K562 (cell line): Measurements from ENCODE around the gene RFC5. TPM values are rescaled to one million over a fixed set of nuclear protein-coding genes. Genes with fewer than 3 reads are reported as not detected.
A peak's percentile ranks its signal among the peaks of the same experiment; 100 is the strongest.

ENCODE experiments used
- ETS2 ChIP-seq: IDR thresholded peaks from 2 replicates; pipeline ENCODE4 v1.6.1; 2016; ENCODE audit warnings: borderline replicate concordance, missing genetic modification characterization, mild to moderate bottlenecking, moderate library complexity, missing compliant biosample characterization; ENCODE audit not compliant: poor library complexity, severe bottlenecking
- ETV6 ChIP-seq, 3 experiments: fragments of 150-350 bp in 1 of 3; sonication (generic) in 1 of 3; formaldehyde crosslinking in 1 of 3; IDR thresholded peaks; 2 replicates each; pipeline versions ENCODE4 v1.6.1 to v1.8.0; 2014 to 2022; ENCODE audit warnings: borderline replicate concordance in 2 of 3, low read depth in 2 of 3, antibody characterized with exemption in 1 of 3, low read length in 1 of 3, mild to moderate bottlenecking in 1 of 3, missing genetic modification reagents in 1 of 3
- KLF1 ChIP-seq: fragments of 450-650 bp; IDR thresholded peaks from 2 replicates; pipeline ENCODE4 v1.6.1; 2016; ENCODE audit warnings: missing genetic modification characterization, missing compliant biosample characterization
- ZNF445 ChIP-seq: fragments of 250-450 bp; sonication (Bioruptor Pico); IDR thresholded peaks from 2 replicates; pipeline ENCODE4 v1.4.0; 2020; ENCODE audit warnings: low read depth, mild to moderate bottlenecking, moderate library complexity
- polyA plus RNA-seq, 8 experiments: library from polyadenylated mRNA; depleted of rRNA in 4 of 8; stranded (reverse) in 5 of 8; unstranded in 3 of 8; fragments of >200 nt; fragmentation: Nextera tagmentation in 2 of 8; fragmentation: Illumina TruSeq in 1 of 8; extraction: Ambion mirVana in 2 of 8; extraction: Trizol in 1 of 8; gene quantifications; 2 replicates each; pipeline versions ENCODE4 v1.2.1 to v1.2.3, GENCODE V29; 2011 to 2014; ENCODE audit warnings: inconsistent platforms in 1 of 8, missing spikeins in 1 of 8
- total RNA-seq, 7 experiments: library from RNA; depleted of rRNA in 6 of 7; stranded (reverse); fragments of >200 nt in 6 of 7; fragmentation: Illumina TruSeq in 2 of 7; extraction: Trizol in 2 of 7; gene quantifications; 2 replicates each; pipeline versions ENCODE4 v1.2.1 to v1.2.3, GENCODE V29; 2011 to 2021; ENCODE audit warnings: low replicate concordance in 1 of 7
- TF ChIP-seq, protein P1 (sequence below), 2 experiments: fragments of 450-650 bp in 1 of 2; sonication (generic) in 1 of 2; formaldehyde crosslinking in 1 of 2; IDR thresholded peaks; 2 replicates each; pipeline versions ENCODE4 v1.7.1 to v1.9.0; 2016 to 2022; ENCODE audit warnings: inconsistent platforms in 1 of 2, mild to moderate bottlenecking in 1 of 2, missing genetic modification reagents in 1 of 2
- TF ChIP-seq, protein P2 (sequence below): fragments of 450-650 bp; IDR thresholded peaks from 2 replicates; pipeline ENCODE4 v1.6.1; 2014; ENCODE audit warnings: low read depth, mild to moderate bottlenecking, moderate library complexity, borderline replicate concordance
- TF ChIP-seq, protein P3 (sequence below), 2 experiments: fragments of 450-650 bp; conservative IDR thresholded peaks; 2 replicates each; pipeline ENCODE4 v1.6.1; 2017; ENCODE audit warnings: mild to moderate bottlenecking in 2 of 2, moderate library complexity in 2 of 2

RFC5 gene
- total and polyA plus RNA-seq, 9 of the 15 experiments (the other 6 are each of a cell fraction or from before 2014, with no cell fraction given), result 61.8 to 189 (median 92.9) TPM

DNA sequence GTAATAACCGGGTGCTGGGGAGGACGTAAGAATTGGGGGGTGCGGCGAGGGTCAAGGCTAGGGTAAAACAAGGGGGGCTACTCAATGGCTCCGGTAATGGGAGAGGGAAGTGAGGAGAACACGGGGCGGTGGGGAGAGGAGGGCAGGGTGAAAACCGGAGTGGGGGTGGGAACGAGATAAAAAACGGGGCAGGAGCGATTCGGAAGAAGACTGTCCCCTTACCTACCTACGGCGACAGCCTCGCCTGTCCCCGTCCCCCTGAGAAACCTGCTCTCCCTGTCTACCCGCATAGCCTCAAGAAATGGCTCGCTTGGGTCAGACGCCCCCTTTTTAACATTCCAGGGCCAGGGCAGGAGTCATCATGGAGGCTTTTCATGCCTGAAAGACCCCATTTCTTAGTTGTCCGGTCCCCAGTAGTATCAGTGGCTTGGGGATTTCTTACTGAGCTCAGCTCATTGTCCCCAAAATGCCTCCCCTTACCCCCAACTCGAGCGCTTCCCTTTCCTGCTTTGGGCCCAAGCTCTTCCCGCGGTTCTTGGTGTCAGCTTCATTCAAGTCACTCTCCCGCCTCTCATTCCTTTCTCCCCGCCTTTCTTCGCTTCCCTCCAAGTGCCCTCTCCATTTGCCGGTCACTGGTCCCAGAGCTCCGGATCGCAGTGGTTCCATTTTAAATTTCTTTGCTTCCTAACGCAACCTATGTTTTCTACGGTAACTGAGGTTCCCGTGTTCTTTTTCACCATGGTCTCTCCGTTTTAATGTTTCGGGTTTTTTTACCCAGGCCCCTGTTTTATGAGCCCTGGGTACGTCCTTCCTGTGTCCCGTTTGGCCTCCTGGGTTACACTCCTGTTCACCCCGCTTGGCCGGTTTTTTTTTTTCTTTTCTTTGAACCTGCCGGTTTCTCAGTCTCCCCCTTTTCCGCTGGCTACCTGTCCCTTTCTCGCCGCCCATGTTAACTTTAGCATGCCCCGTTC, 45.7 kb downstream of the RFC5 start (continued):
- TF ChIP-seq, protein P1, sequence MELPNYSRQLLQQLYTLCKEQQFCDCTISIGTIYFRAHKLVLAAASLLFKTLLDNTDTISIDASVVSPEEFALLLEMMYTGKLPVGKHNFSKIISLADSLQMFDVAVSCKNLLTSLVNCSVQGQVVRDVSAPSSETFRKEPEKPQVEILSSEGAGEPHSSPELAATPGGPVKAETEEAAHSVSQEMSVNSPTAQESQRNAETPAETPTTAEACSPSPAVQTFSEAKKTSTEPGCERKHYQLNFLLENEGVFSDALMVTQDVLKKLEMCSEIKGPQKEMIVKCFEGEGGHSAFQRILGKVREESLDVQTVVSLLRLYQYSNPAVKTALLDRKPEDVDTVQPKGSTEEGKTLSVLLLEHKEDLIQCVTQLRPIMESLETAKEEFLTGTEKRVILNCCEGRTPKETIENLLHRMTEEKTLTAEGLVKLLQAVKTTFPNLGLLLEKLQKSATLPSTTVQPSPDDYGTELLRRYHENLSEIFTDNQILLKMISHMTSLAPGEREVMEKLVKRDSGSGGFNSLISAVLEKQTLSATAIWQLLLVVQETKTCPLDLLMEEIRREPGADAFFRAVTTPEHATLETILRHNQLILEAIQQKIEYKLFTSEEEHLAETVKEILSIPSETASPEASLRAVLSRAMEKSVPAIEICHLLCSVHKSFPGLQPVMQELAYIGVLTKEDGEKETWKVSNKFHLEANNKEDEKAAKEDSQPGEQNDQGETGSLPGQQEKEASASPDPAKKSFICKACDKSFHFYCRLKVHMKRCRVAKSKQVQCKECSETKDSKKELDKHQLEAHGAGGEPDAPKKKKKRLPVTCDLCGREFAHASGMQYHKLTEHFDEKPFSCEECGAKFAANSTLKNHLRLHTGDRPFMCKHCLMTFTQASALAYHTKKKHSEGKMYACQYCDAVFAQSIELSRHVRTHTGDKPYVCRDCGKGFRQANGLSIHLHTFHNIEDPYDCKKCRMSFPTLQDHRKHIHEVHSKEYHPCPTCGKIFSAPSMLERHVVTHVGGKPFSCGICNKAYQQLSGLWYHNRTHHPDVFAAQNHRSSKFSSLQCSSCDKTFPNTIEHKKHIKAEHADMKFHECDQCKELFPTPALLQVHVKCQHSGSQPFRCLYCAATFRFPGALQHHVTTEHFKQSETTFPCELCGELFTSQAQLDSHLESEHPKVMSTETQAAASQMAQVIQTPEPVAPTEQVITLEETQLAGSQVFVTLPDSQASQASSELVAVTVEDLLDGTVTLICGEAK (IDR thresholded peaks at IDR 0.05), result peak; percentile 14; the same call in 1 of the 2 replicates
- TF ChIP-seq, protein P1 (CRISPR knock-in tag; IDR thresholded peaks at IDR 0.05), result no peak
- TF ChIP-seq, protein P2, sequence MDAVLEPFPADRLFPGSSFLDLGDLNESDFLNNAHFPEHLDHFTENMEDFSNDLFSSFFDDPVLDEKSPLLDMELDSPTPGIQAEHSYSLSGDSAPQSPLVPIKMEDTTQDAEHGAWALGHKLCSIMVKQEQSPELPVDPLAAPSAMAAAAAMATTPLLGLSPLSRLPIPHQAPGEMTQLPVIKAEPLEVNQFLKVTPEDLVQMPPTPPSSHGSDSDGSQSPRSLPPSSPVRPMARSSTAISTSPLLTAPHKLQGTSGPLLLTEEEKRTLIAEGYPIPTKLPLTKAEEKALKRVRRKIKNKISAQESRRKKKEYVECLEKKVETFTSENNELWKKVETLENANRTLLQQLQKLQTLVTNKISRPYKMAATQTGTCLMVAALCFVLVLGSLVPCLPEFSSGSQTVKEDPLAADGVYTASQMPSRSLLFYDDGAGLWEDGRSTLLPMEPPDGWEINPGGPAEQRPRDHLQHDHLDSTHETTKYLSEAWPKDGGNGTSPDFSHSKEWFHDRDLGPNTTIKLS, result peak; percentile 27; the same call in 1 of the 2 replicates
- no peak for TF ChIP-seq ZNF445 (CRISPR knock-in tag)
- no peak for TF ChIP-seq ETV6 (IDR thresholded peaks at IDR 0.05; ENCODE audit: borderline replicate concordance in 1 of 2, low read depth in 2 of 2, low read length in 1 of 2)
- TF ChIP-seq ETV6 (CRISPR knock-in tag; IDR thresholded peaks at IDR 0.05; ENCODE audit: borderline replicate concordance), result no peak
- no peak for TF ChIP-seq KLF1
- TF ChIP-seq, protein P3, sequence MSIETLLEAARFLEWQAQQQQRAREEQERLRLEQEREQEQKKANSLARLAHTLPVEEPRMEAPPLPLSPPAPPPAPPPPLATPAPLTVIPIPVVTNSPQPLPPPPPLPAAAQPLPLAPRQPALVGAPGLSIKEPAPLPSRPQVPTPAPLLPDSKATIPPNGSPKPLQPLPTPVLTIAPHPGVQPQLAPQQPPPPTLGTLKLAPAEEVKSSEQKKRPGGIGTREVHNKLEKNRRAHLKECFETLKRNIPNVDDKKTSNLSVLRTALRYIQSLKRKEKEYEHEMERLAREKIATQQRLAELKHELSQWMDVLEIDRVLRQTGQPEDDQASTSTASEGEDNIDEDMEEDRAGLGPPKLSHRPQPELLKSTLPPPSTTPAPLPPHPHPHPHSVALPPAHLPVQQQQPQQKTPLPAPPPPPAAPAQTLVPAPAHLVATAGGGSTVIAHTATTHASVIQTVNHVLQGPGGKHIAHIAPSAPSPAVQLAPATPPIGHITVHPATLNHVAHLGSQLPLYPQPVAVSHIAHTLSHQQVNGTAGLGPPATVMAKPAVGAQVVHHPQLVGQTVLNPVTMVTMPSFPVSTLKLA (conservative IDR thresholded peaks at IDR 0.05), result no peak; a peak in 1 of 4 replicates
- no peak for TF ChIP-seq ETS2 (tag)
